A204.1 (cell line): ENCODE data around the gene SLC4A2.
"Not testable (repeated sequence)": the region's sequence is repeated elsewhere in the genome, so short reads cannot be mapped to it uniquely, and the experiment has no call there.

ENCODE experiments used
- FAIRE-seq: peaks from 2 replicates; lab custom pipeline; 2012; peaks lifted over from hg19 to GRCh38; lab: Jason Lieb, UNC

SLC4A2 gene

GRCh38 chr7:151024435-151025056, 34.8 kb upstream of the SLC4A2 start, which contains the start of gene ATG9B:
Gene ATG9B, minus strand, starts transcription at chr7:151024494. Its CDS starts 71 bp downstream, at chr7:151024423.
- no peak for FAIRE-seq

GRCh38 chr7:151025924-151026671, 33.3 kb upstream of the SLC4A2 start:
- no peak for FAIRE-seq

DNA sequence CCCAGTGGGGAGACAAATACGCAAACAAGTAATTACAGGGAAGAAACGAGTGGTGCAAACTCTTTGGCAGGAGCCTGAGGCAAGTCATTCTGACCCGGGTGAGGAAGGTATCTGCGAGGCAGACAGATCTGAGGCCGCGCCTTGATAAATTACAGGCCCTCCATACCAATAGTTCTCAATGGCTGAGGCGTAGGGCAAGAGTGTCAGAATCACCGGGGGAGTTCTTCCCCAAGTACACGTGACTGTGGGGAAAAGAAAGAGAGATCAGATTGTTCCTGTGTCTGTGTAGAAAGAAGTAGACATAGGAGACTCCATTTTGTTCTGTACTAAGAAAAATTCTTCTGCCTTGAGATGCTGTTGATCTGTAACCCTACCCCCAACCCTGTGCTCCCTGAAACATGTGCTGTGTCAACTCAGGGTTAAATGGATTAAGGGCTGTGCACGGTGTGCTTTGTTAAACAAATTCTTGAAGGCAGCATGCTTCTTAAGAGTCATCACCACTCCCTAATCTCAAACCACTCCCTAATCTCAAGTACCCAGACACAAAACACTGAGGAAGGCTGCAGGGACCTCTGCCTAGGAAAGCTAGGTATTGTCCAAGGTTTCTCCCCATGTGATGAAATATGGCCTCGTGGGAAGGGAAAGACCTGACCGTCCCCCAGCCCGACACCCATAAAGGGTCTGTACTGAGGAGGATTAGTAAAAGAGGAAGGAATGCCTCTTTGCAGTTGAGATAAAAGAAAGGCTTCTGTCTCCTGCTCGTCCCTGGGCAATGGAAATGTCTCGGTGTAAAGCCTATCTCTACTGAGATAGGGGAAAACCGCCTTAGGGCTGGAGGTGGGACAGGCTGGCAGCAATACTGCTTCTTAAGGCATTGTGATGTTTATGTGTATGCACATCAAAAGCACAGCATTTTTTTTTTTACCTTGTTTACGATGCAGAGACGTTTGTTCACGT, 32.3 kb upstream of the SLC4A2 start:
- FAIRE-seq = not testable (repeated sequence)

DNA sequence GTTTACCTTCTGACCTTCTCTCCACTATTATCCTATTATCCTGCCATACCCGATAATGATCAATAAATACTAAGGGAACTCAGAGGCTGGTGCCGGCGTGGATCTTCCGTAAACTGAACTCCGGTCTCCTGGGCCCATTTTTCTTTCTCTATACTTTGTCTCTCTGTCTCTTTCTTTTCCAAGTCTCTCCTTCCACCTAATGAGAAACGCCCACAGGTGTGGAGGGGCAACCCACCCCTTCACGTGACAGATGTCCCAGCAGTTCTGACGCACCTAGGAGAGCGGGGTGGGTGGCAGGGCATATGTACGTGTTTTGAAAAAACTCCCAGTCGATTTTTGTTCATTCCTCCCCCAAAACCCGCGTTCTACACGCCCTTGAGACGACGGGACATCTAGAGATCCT, 31.7 kb upstream of the SLC4A2 start:
- not testable (repeated sequence) for FAIRE-seq

- peak; percentile 98 for FAIRE-seq
Measured at GRCh38 chr7:151028131-151028947, 31.1 kb upstream of the SLC4A2 start, which contains the start of gene ABCB8. Gene ABCB8, plus strand, starts transcription at chr7:151028450. Its CDS starts 66 bp downstream, at chr7:151028516.

DNA sequence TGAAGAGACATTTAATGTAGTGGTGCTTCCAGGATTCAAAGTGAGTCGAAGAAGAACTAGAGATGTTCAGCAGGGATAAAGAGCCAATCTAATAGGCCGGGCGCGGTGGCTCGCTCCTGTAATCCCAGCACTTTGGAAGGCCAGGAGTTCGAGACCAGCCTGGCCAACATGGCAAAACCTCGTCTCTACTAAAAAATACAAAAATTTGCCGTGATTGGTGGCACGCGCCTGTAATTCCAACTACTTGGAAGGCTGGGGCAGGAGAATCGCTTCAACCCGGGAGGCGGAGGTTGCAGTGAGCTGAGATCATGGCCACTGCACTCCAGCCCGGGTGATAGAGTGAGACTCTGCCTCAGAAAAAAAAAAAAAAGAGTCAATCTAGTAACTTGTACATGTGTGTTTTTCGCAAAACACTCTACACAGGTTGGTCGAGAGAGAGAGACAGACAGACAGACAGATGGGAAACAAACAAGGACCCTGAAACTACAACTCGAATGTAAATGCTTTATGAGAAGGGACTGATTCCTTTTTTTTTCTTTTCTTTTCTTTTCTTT, 30.4 kb upstream of the SLC4A2 start:
- FAIRE-seq = no peak

GRCh38 chr7:151031011-151031410, 28.4 kb upstream of the SLC4A2 start:
- no peak for FAIRE-seq

DNA sequence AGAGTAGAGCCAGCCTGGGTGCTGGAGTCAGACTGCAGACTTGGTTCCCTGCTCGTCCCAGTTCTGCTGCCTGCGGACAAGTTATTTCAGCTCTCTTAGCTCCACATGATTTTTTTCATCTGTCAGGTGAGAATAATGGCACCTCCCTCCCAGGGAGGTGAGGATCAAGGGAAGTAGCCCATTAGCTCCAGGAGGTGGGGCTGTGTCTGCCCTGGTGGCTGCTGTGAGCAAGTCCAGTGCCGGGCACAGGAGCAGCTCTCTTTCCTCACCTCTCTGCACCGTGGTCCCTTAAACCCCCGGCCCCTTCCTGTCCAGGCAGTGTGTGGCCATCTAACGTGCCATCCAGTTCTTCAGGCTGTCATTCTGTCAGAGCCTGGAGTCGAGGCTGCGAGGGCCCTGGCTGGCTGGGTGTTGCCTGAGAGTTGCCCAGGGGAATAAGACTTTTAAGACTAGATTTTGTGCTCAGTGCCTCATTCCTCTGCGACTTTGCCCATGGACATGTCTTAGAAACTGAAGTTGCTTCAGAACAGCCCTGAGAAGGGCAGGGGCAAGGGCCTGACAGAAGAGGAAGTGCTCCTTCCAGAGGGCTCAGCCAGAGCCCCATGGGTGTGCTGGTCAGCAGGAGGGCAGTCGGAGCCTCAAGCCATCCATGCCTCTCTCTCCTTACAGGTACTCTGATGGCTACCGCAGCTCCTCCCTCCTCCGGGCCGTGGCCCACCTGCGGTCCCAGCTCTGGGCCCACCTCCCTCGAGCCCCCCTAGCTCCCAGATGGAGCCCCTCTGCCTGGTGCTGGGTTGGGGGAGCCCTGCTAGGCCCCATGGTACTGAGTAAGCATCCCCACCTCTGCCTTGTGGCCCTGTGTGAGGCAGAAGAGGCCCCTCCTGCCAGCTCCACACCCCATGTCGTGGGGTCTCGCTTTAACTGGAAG, 26.2 kb upstream of the SLC4A2 start:
- FAIRE-seq = no peak

DNA sequence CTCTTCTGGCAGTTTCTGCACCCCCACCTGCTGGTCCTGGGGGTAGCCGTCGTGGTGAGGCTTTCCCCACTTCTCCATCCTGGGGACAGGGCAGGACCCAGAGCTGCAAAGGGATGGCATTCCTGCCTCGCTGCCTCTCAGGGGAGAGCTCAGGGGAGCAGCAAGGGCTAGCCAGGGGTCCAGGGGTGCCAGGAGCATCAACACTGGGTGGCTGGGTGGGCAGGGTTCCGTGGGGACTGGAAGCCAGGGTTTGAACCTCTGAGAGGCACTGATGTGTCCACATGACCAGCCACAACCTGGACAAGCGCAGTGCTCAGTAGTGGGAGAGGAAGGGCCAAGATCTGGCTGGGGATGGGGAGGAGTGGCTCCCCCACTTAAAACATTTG, 25.5 kb upstream of the SLC4A2 start:
- no peak for FAIRE-seq

GRCh38 chr7:151034312-151035025, 24.9 kb upstream of the SLC4A2 start:
- FAIRE-seq = no peak

GRCh38 chr7:151035026-151035717, 24.2 kb upstream of the SLC4A2 start:
- FAIRE-seq = no peak

GRCh38 chr7:151035902-151036301, 23.5 kb upstream of the SLC4A2 start:
- no peak for FAIRE-seq

DNA sequence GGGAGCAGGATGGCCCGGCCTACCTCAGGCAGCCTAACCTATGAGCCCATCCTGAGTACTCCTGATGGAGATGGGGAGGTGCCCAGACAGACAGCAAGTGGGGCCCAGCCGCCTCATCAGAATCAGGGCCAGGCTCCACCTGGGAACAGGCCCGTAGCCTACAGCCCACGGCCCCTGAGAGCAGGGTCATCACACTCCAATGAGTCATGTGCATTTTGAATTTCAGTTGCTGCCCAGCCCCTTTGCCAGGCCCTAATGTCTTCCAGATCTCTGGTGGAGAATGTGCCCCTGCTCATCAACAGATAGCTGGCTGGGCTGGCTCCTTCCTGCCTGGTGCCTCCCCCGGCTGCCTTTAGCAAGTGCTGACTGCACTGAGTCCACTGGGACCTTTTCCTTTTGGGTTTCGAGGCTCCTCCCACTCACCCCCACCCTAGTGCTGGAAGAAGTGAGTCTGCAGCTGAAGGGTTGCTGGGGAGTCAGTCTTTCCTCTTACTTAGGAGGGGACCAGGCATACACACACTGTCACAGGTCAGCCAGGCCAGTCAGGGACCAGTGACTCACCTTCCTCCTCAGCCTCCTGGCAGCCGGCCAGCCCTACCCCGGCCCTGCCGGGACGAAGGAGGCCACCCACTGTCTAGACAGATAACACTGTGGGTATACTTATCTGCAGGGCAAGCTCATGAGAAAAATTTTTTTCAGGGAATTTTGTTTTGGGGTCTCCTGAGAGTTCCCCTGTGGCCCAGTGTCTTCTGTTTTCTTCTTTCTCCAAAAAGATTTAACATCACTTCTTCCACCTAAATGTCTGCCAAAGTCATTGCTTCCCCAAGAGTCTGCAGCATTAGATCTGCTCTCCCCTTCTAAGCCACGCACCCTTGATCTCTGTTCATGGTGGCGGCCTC, 20.2 kb upstream of the SLC4A2 start:
- no peak for FAIRE-seq

DNA sequence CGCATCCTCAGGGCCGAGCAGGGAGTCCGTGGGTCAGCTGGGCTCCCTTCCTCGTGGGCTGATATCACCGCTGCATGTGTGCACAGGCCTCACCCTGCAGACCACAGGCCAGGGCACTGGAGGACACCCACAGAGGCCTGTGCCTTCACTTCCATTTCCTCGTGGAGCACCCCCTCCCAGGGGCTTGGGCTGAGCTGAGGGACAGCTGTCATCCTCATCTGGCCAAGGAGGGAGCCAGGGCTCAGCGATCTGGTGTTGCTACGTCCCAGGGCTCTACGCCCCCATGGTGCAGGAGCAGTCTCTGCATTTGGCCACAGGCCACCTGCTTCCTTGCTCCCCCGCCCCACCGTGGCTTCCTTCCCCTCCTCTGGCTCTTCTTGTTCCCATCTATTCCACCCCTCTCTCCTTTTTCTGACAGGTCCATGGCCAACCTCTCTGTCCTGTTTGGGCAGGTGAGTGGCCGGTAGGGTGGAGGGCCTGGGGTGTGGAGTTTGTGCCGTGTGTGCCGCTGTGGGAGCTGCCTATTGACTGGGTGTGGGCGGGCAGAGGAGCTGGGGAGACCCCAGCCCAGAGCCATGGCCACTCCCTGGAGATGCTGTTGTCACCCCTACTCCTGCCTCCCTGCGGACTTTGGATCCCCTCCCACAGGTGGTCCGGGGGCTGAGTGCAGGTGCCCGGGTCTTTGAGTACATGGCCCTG, 19.4 kb upstream of the SLC4A2 start:
- no peak for FAIRE-seq

DNA sequence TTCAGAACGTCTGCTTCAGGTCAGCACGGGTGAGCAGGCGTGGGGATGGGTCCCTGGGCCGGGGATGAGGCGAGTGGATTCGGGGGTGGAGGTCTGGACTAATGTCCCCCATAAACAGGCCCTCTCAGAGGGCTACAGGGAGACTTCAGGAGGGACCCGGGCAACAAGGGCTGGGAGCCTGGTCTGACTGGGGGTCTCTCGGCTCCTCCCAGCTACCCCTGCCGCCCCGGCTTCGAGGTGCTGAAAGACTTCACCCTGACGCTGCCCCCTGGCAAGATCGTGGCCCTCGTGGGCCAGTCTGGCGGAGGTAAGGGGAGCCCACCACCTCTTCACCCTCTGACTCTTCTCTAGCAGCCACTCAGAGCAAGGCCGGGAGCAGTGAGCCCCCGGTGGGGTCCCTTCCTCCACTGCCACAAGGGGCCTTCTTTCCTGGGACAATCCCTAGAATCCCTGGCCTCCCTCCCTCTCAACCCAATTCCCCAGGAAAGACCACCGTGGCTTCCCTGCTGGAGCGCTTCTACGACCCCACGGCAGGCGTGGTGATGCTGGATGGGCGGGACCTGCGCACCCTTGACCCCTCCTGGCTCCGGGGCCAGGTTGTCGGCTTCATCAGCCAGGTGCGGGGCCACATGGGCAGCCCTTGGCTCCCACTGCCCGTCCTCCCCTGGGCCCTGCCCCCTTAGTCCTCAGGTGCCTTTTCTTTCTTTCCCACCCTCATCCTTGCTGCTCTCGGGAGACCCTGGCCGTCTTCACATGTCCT, 18.6 kb upstream of the SLC4A2 start:
- FAIRE-seq = no peak

GRCh38 chr7:151043449-151043848, 15.9 kb upstream of the SLC4A2 start:
- not testable (repeated sequence) for FAIRE-seq

- FAIRE-seq = no peak
Measured at GRCh38 chr7:151043959-151044358, 15.4 kb upstream of the SLC4A2 start.
